Measurements from ENCODE around the gene ADAM23.

ADAM23 gene

GRCh38 chr2:206572725-206573124 lies 129.4 kb downstream of the ADAM23 start:
- no peak for DNase-seq

GRCh38 chr2:206573793-206574192 lies 130.5 kb downstream of the ADAM23 start:
- DNase-seq: no peak

GRCh38 chr2:206584323-206585116 lies 141.2 kb downstream of the ADAM23 start:
- DNase-seq: no peak

GRCh38 chr2:206585335-206585734 lies 142.0 kb downstream of the ADAM23 start:
- no peak for DNase-seq

- DNase-seq: no peak
Observed at GRCh38 chr2:206586609-206587008, 143.3 kb downstream of the ADAM23 start.

- DNase-seq: no peak
Observed at GRCh38 chr2:206597717-206598218, 154.4 kb downstream of the ADAM23 start.

- DNase-seq: no peak
Observed at GRCh38 chr2:206603243-206603642, 159.9 kb downstream of the ADAM23 start.

- DNase-seq: no peak
Observed at GRCh38 chr2:206610451-206610850, 167.1 kb downstream of the ADAM23 start.

GRCh38 chr2:206611191-206611590 lies 167.9 kb downstream of the ADAM23 start:
- no peak for DNase-seq

GRCh38 chr2:206611736-206612135 lies 168.4 kb downstream of the ADAM23 start:
- no peak for DNase-seq

GRCh38 chr2:206614811-206615210 lies 171.5 kb downstream of the ADAM23 start:
- DNase-seq: no peak

GRCh38 chr2:206615417-206616089 lies 172.2 kb downstream of the ADAM23 start:
- DNase-seq: no peak

GRCh38 chr2:206616151-206616550 lies 172.8 kb downstream of the ADAM23 start:
- no peak for DNase-seq

- DNase-seq: no peak
Observed at GRCh38 chr2:206619011-206619410, 175.7 kb downstream of the ADAM23 start.

- no peak for DNase-seq
Observed at GRCh38 chr2:206626108-206626507, 182.8 kb downstream of the ADAM23 start.

GRCh38 chr2:206627632-206628031 lies 184.3 kb downstream of the ADAM23 start:
- no peak for DNase-seq

GRCh38 chr2:206631340-206631739 lies 188.0 kb downstream of the ADAM23 start:
- no peak for DNase-seq

GRCh38 chr2:206635015-206635414 lies 191.7 kb downstream of the ADAM23 start:
- no peak for DNase-seq

GRCh38 chr2:206639636-206640035 lies 196.3 kb downstream of the ADAM23 start:
- DNase-seq: no peak

- no peak for DNase-seq
Observed at GRCh38 chr2:206641226-206641625, 197.9 kb downstream of the ADAM23 start.

- DNase-seq: no peak
Observed at GRCh38 chr2:206642075-206643025, 199.0 kb downstream of the ADAM23 start, which contains the start of gene FAM237A. FAM237A (plus strand) TSS chr2:206642487; CDS start chr2:206644237, 1,750 bp downstream.

GRCh38 chr2:206647985-206648384 lies 204.7 kb downstream of the ADAM23 start:
- no peak for DNase-seq

GRCh38 chr2:206657087-206657486 lies 213.8 kb downstream of the ADAM23 start:
- no peak for DNase-seq

All from cerebellar nuclear complex (tissue), 1 donor.